Smooth muscle cell (in vitro differentiated cells): ENCODE data around the gene PTPDC1. TPM values are rescaled to one million over a fixed set of nuclear protein-coding genes. Genes with fewer than 3 reads are reported as not detected.

ENCODE experiments used
- DNase-seq: peaks from one replicate; lab custom pipeline; 2025; ENCODE audit not compliant: unreplicated experiment; lab: John Stamatoyannopoulos, UW
- H2AFZ ChIP-seq: fragments of 200-600 bp; sonication (generic); 2 replicates; pipeline ENCODE4 v1.6.0; 2016; ENCODE audit warnings: antibody characterized with exemption, low read depth, mild to moderate bottlenecking
- H3F3A ChIP-seq: fragments of 200-600 bp; sonication (generic); 2 replicates; pipeline ENCODE4 v1.6.0; 2017; ENCODE audit warnings: antibody characterized with exemption, low read depth
- H3K27ac ChIP-seq: fragments of 200-600 bp; sonication (generic); 2 replicates; pipeline ENCODE4 v1.5.1; 2016; ENCODE audit warnings: low read depth, mild to moderate bottlenecking
- H3K27me3 ChIP-seq: fragments of 200-600 bp; sonication (generic); 2 replicates; pipeline ENCODE4 v1.6.1; 2016; ENCODE audit warnings: low read depth, mild to moderate bottlenecking
- H3K36me3 ChIP-seq: fragments of 200-600 bp; sonication (generic); 2 replicates; pipeline ENCODE4 v1.5.1; 2016; ENCODE audit warnings: low read depth
- H3K4me1 ChIP-seq: fragments of 200-600 bp; sonication (generic); 2 replicates; pipeline ENCODE4 v1.5.1; 2016; ENCODE audit warnings: low read depth
- H3K4me2 ChIP-seq: fragments of 200-600 bp; sonication (generic); 2 replicates; pipeline ENCODE4 v1.6.0; 2016; ENCODE audit warnings: mild to moderate bottlenecking
- H3K4me3 ChIP-seq: fragments of 200-600 bp; sonication (generic); 2 replicates; pipeline ENCODE4 v1.5.1; 2016; ENCODE audit warnings: mild to moderate bottlenecking
- H3K79me2 ChIP-seq: fragments of 200-600 bp; sonication (generic); 2 replicates; pipeline ENCODE4 v1.6.0; 2016; ENCODE audit warnings: low read depth, mild to moderate bottlenecking
- H3K9ac ChIP-seq: fragments of 200-600 bp; sonication (generic); 2 replicates; pipeline ENCODE4 v1.6.0; 2016; ENCODE audit warnings: low read depth
- H3K9me3 ChIP-seq: fragments of 200-600 bp; sonication (generic); replicated peaks from 2 replicates; pipeline ENCODE4 v1.5.1; 2016; ENCODE audit warnings: low read depth
- H4K20me1 ChIP-seq: fragments of 200-600 bp; sonication (generic); 2 replicates; pipeline ENCODE4 v1.6.0; 2016; ENCODE audit warnings: low read depth
- CTCF ChIP-seq: fragments of 200-600 bp; sonication (generic); IDR thresholded peaks from 2 replicates; pipeline ENCODE4 v1.5.1; 2017; ENCODE audit warnings: borderline replicate concordance, mild to moderate bottlenecking, antibody characterized with exemption; ENCODE audit not compliant: insufficient read depth, poor library complexity, severe bottlenecking
- WGBS: methylation state at CpG from one replicate; pipeline ENCODE4 v1.1.7; 2016; ENCODE audit warnings: low lambda C conversion rate; 5-methylcytosine and 5-hydroxymethylcytosine counted together
- polyA plus RNA-seq: library from polyadenylated mRNA; unstranded; fragments of >200 nt; fragmentation: Nextera tagmentation; extraction: Ambion mirVana; gene quantifications from 2 replicates; pipeline ENCODE4 v1.2.1, GENCODE V29; 2016
- total RNA-seq: library from RNA; depleted of rRNA; stranded (reverse); fragments of >200 nt; gene quantifications from 2 replicates; pipeline ENCODE4 v1.2.3, GENCODE V29; 2014

Gene PTPDC1
- total and polyA plus RNA-seq, 2 experiments from 2014 or later = 11.0 to 19.6 TPM

- Histone ChIP-seq H3K4me2 (no peak overlapping the region), H3K9ac (no peak overlapping the region), H3K36me3 (no peaks in the 10 kb centered on the region), H3F3A (peaks cover 14% of the 10 kb centered on the region), H3K79me2 (no peaks in the 10 kb centered on the region), H3K9me3 (no peaks in the 10 kb centered on the region), H2AFZ (peak overlapping the region; percentile 58), H3K27me3 (no peaks in the 10 kb centered on the region), H4K20me1 (no peaks in the 10 kb centered on the region), H3K4me3 (no peak overlapping the region), H3K4me1 (no peaks in the 10 kb centered on the region), H3K27ac (no peak overlapping the region)
- WGBS = 92% methylated on average over 11 of the region's 11 CpGs
- no peak for TF ChIP-seq CTCF
- no peak for DNase-seq
These were observed 72.2 kb downstream of the PTPDC1 start for GRCh38 chr9:94156348-94157049.

- H4K20me1 ChIP-seq = no peaks in the 10 kb centered on the region
- no peaks in the 10 kb centered on the region for H3K4me1 ChIP-seq
- H3K4me2 ChIP-seq = no peak overlapping the region
- 73% methylated on average over 10 of the region's 10 CpGs for whole genome bisulfite sequencing
- no peak overlapping the region for H3K27ac ChIP-seq
- no peaks in the 10 kb centered on the region for H3K9me3 ChIP-seq
- peak overlapping the region; percentile 58 for H2AFZ ChIP-seq
- TF ChIP-seq CTCF = no peak
- no peak overlapping the region for H3K4me3 ChIP-seq
- H3K36me3 ChIP-seq = no peaks in the 10 kb centered on the region
- DNase-seq = no peak
- no peaks in the 10 kb centered on the region for H3K79me2 ChIP-seq
- H3K27me3 ChIP-seq = no peaks in the 10 kb centered on the region
- peaks cover 14% of the 10 kb centered on the region for H3F3A ChIP-seq
- no peak overlapping the region for H3K9ac ChIP-seq
These were observed 73.0 kb downstream of the PTPDC1 start for GRCh38 chr9:94157050-94157801.

Other genes starting within 250 kb of the PTPDC1 start
- 3.2 and 6.1 TPM in 2 replicates for gene BARX1, start 129.1 kb upstream of the PTPDC1 start, total RNA-seq
- 6.1 and 11.5 TPM in 2 replicates for gene BARX1, start 129.1 kb upstream of the PTPDC1 start, polyA plus RNA-seq
- 0.45 and 3.5 TPM in 2 replicates for gene ZNF169, start 174.8 kb downstream of the PTPDC1 start, total RNA-seq
- 1.5 and 2.1 TPM in 2 replicates for gene ZNF169, start 174.8 kb downstream of the PTPDC1 start, polyA plus RNA-seq
- 0.09 and 0.81 TPM in 2 replicates for gene NUTM2F, start 244.2 kb downstream of the PTPDC1 start, total RNA-seq
- 0.67 and 0.69 TPM in 2 replicates for gene NUTM2F, start 244.2 kb downstream of the PTPDC1 start, polyA plus RNA-seq